Aortic smooth muscle cell (primary cell): ENCODE measurements around the gene GAS7. TPM values are rescaled to one million over a fixed set of nuclear protein-coding genes. Genes with fewer than 3 reads are reported as not detected.

Experiments
- total RNA-seq: library from RNA; depleted of rRNA; stranded (reverse); fragments of >200 nt; gene quantifications from 2 replicates; pipeline ENCODE4 v1.2.3, GENCODE V29; 2014

The GAS7 gene
- 0.25 and 0.66 TPM in 2 replicates for total RNA-seq

GRCh38 chr17:10198509-10199249, at the start of gene GAS7:
Gene GAS7, minus strand, starts transcription at chr17:10198606.

GRCh38 chr17:9905078-9905415, 293.4 kb downstream of the GAS7 start, which contains the start of gene RCVRN:
Gene RCVRN, minus strand, starts transcription at chr17:9905271. Its CDS starts 91 bp downstream, at chr17:9905180.

Other genes with a start within 250 kb of the GAS7 start
- not detected in 2 replicates for gene MYH13, start 174.4 kb upstream of the GAS7 start, total RNA-seq
- not detected in 2 replicates for gene MYH8, start 223.3 kb upstream of the GAS7 start, total RNA-seq